Hepatocyte (in vitro differentiated cells): Measurements from ENCODE around the gene ABCB8.

Experiments used
- CTCF ChIP-seq: fragments of 200-600 bp; sonication (generic); IDR thresholded peaks from 2 replicates; pipeline ENCODE4 v1.5.1; 2016; ENCODE audit warnings: antibody characterized with exemption, mild to moderate bottlenecking; ENCODE audit not compliant: poor library complexity
- EZH2 ChIP-seq: fragments of 200-600 bp; sonication (generic); IDR thresholded peaks from 2 replicates; pipeline ENCODE4 v1.6.1; 2016; ENCODE audit warnings: antibody characterized with exemption, mild to moderate bottlenecking, borderline replicate concordance
- EZH2phosphoT487 ChIP-seq: fragments of 200-600 bp; sonication (generic); IDR thresholded peaks from one replicate; pipeline ENCODE4 v1.6.1; 2018; ENCODE audit warnings: antibody characterized with exemption, mild to moderate bottlenecking, low read depth, moderate library complexity; ENCODE audit not compliant: unreplicated experiment, severe bottlenecking

- TF ChIP-seq CTCF: no peak
- TF ChIP-seq EZH2: no peak
- no peak for TF ChIP-seq EZH2phosphoT487
These were observed 55.5 kb downstream of the ABCB8 start for GRCh38 chr7:151083824-151084160.
